ENCODE data around the gene POM121L2. TPM values are rescaled to one million over a fixed set of nuclear protein-coding genes. Genes with fewer than 3 reads are reported as not detected.

Gene POM121L2
- total RNA-seq, 1 experiment from 2014 or later, result not detected

DNA sequence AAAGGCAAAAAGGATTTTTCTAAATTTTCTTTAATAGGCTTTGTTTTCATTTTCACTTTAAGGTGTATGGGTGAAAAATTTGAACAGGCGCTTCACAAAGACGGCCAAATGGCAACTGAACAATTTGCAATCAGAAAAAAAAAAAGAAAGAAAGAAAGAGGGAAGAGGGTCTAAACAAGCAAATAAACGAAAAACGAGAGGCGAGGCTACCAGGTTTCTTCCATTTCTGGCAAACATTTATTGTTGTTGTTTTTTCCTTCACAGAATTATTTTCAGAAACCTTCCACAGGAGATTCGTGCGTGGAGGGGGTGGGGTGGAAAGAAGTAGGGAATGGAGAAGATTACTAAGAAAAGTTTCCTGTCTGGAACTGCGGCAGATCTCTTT, 24.3 kb downstream of the POM121L2 start:
- Histone ChIP-seq H3K9ac (ENCODE audit: low read length) (no peak overlapping the region), H3K36me3 (ENCODE audit: control insufficient read depth in 1 of 2, insufficient read depth in 2 of 2, low read length in 2 of 2) (no peaks in the 10 kb centered on the region), H3K4me3 (replicated peaks in 1 of 2; ENCODE audit: low read depth in 1 of 2, low read length in 2 of 2) (no peak overlapping the region), H4K20me1 (ENCODE audit: insufficient read depth) (no peaks in the 10 kb centered on the region), H3K9me2 (ENCODE audit: insufficient read depth) (no peaks in the 10 kb centered on the region), H3K27ac (ENCODE audit: low read depth, low read length) (no peak overlapping the region), H2AFZ (ENCODE audit: low read depth, low read length, poor library complexity, severe bottlenecking) (no peak overlapping the region), H3K27me3 (ENCODE audit: insufficient read depth, low read length) (no peaks in the 10 kb centered on the region), H3K9me3 (ENCODE audit: control insufficient read depth in 1 of 2, insufficient read depth in 1 of 2, low read depth in 1 of 2, low read length in 2 of 2) (no peaks in the 10 kb centered on the region), H3K4me2 (ENCODE audit: low read length) (no peak overlapping the region), H3K79me2 (ENCODE audit: insufficient read depth, low read length) (no peaks in the 10 kb centered on the region), H3K4me1 (ENCODE audit: control insufficient read depth in 1 of 2, insufficient read depth in 2 of 2, low read length in 2 of 2) (peaks cover 0 to 6% of the 10 kb centered on the region in 2 experiments; a peak in 1 of 4 replicates)
- CTCF ChIA-PET, result no interaction called here
- BruUV-seq (replicated peaks), result no TSS peak
- POLR2A ChIA-PET, result no interaction called here
- TF ChIP-seq CBX3 (IDR thresholded peaks at IDR 0.05; ENCODE audit: low read depth), result no peak
- no peak for TF ChIP-seq TCF7L2 (IDR thresholded peaks at IDR 0.05; ENCODE audit: borderline replicate concordance, extremely low read depth, insufficient read depth, insufficient read length)
- TF ChIP-seq, protein P1, sequence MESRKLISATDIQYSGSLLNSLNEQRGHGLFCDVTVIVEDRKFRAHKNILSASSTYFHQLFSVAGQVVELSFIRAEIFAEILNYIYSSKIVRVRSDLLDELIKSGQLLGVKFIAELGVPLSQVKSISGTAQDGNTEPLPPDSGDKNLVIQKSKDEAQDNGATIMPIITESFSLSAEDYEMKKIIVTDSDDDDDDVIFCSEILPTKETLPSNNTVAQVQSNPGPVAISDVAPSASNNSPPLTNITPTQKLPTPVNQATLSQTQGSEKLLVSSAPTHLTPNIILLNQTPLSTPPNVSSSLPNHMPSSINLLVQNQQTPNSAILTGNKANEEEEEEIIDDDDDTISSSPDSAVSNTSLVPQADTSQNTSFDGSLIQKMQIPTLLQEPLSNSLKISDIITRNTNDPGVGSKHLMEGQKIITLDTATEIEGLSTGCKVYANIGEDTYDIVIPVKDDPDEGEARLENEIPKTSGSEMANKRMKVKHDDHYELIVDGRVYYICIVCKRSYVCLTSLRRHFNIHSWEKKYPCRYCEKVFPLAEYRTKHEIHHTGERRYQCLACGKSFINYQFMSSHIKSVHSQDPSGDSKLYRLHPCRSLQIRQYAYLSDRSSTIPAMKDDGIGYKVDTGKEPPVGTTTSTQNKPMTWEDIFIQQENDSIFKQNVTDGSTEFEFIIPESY (IDR thresholded peaks at IDR 0.05; ENCODE audit: extremely low read depth, insufficient replicate concordance, low read length), result no peak
- no peak for TF ChIP-seq JUND (IDR thresholded peaks at IDR 0.05)
- TF ChIP-seq EGR1 (IDR thresholded peaks at IDR 0.05; ENCODE audit: low read depth), result no peak
- DNase-seq (ENCODE audit: low read depth, low spot score) (no peak), ATAC-seq (no peak)
- intact Hi-C loops (cut with micrococcal nuclease), result no loop called here
- RAD21 ChIA-PET (ENCODE audit: low non-redundant PET in 1 of 2, low total read pairs in 2 of 2, uncharacterized antibody in 2 of 2, unreplicated experiment in 2 of 2), result no interaction called here

DNA sequence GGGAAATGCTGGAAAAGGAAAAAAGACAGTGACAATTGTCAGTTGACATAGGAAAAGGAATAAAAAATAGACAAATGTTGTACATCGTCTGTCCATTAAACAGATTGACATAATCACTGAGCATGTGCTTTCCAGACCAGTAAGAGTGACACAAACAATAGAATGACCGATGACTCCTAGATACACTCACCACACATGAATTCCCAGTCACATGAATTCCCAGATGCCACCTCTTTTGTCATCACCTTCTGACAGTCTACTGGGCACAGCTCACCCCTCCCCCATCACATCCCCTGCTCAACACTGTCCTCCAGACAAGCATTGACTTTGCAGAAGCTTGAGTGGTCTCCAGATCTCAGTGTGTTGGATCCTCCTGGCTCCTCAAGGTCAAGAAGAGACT, 25.9 kb downstream of the POM121L2 start:
- POLR2A ChIA-PET, result no interaction called here
- H3K27ac ChIP-seq (ENCODE audit: low read depth, low read length), result no peak overlapping the region
- H3K9me3 ChIP-seq (ENCODE audit: control insufficient read depth in 1 of 2, insufficient read depth in 1 of 2, low read depth in 1 of 2, low read length in 2 of 2), result no peaks in the 10 kb centered on the region
- RAD21 ChIA-PET (ENCODE audit: low non-redundant PET in 1 of 2, low total read pairs in 2 of 2, uncharacterized antibody in 2 of 2, unreplicated experiment in 2 of 2), result no interaction called here
- peaks cover 0 to 9% of the 10 kb centered on the region in 2 experiments; a peak in 2 of 4 replicates for H3K4me1 ChIP-seq (ENCODE audit: control insufficient read depth in 1 of 2, insufficient read depth in 2 of 2, low read length in 2 of 2)
- no peak overlapping the region for H3K9ac ChIP-seq (ENCODE audit: low read length)
- intact Hi-C loops (cut with micrococcal nuclease), result no loop called here
- no peaks in the 10 kb centered on the region for H3K27me3 ChIP-seq (ENCODE audit: insufficient read depth, low read length)
- no peaks in the 10 kb centered on the region for H3K36me3 ChIP-seq (ENCODE audit: control insufficient read depth in 1 of 2, insufficient read depth in 2 of 2, low read length in 2 of 2)
- H3K79me2 ChIP-seq (ENCODE audit: insufficient read depth, low read length), result no peaks in the 10 kb centered on the region
- DNase-seq (ENCODE audit: low read depth, low spot score) (no peak), ATAC-seq (no peak)
- TF ChIP-seq JUND (IDR thresholded peaks at IDR 0.05) (no peak), FOSL1 (IDR thresholded peaks at IDR 0.05; ENCODE audit: low read depth) (no peak), EZH2phosphoT487 (IDR thresholded peaks at IDR 0.05; ENCODE audit: borderline replicate concordance) (no peak), POLR2A (IDR thresholded peaks at IDR 0.05; ENCODE audit: borderline replicate concordance, extremely low read depth, insufficient read depth, insufficient read length) (no peak), TCF7L2 (IDR thresholded peaks at IDR 0.05; ENCODE audit: borderline replicate concordance, extremely low read depth, insufficient read depth, insufficient read length) (no peak), CBX3 (IDR thresholded peaks at IDR 0.05; ENCODE audit: low read depth) (no peak), EZH2 (IDR thresholded peaks at IDR 0.05) (no peak), YY1 (IDR thresholded peaks at IDR 0.05; ENCODE audit: extremely low read depth, insufficient replicate concordance, low read depth, low read length) (no peak), SP1 (IDR thresholded peaks at IDR 0.05; ENCODE audit: low read depth) (no peak), POLR2AphosphoS5 (IDR thresholded peaks at IDR 0.05; ENCODE audit: low read depth, low read length) (no peak), CEBPB (IDR thresholded peaks at IDR 0.05; ENCODE audit: low read depth) (no peak), EGR1 (IDR thresholded peaks at IDR 0.05; ENCODE audit: low read depth) (no peak), ELF1 (IDR thresholded peaks at IDR 0.05; ENCODE audit: borderline replicate concordance, low read depth) (no peak)
- TF ChIP-seq, protein P2, sequence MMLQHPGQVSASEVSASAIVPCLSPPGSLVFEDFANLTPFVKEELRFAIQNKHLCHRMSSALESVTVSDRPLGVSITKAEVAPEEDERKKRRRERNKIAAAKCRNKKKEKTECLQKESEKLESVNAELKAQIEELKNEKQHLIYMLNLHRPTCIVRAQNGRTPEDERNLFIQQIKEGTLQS (IDR thresholded peaks at IDR 0.05), result no peak
- TF ChIP-seq, protein P3, sequence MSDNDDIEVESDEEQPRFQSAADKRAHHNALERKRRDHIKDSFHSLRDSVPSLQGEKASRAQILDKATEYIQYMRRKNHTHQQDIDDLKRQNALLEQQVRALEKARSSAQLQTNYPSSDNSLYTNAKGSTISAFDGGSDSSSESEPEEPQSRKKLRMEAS (IDR thresholded peaks at IDR 0.05), result no peak
- TF ChIP-seq, protein P4, sequence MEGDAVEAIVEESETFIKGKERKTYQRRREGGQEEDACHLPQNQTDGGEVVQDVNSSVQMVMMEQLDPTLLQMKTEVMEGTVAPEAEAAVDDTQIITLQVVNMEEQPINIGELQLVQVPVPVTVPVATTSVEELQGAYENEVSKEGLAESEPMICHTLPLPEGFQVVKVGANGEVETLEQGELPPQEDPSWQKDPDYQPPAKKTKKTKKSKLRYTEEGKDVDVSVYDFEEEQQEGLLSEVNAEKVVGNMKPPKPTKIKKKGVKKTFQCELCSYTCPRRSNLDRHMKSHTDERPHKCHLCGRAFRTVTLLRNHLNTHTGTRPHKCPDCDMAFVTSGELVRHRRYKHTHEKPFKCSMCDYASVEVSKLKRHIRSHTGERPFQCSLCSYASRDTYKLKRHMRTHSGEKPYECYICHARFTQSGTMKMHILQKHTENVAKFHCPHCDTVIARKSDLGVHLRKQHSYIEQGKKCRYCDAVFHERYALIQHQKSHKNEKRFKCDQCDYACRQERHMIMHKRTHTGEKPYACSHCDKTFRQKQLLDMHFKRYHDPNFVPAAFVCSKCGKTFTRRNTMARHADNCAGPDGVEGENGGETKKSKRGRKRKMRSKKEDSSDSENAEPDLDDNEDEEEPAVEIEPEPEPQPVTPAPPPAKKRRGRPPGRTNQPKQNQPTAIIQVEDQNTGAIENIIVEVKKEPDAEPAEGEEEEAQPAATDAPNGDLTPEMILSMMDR (IDR thresholded peaks at IDR 0.05 in 2 of 3, conservative IDR thresholded peaks at IDR 0.05 in 1 of 3; ENCODE audit: borderline replicate concordance in 1 of 3, insufficient read depth in 1 of 3, low read depth in 2 of 3, low read length in 2 of 3), result no peak
- H3K9me2 ChIP-seq (ENCODE audit: insufficient read depth), result no peaks in the 10 kb centered on the region
- H3K4me3 ChIP-seq (replicated peaks in 1 of 2; ENCODE audit: low read depth in 1 of 2, low read length in 2 of 2), result no peak overlapping the region
- H3K4me2 ChIP-seq (ENCODE audit: low read length), result no peak overlapping the region
- H2AFZ ChIP-seq (ENCODE audit: low read depth, low read length, poor library complexity, severe bottlenecking), result no peak overlapping the region
- H4K20me1 ChIP-seq (ENCODE audit: insufficient read depth), result no peaks in the 10 kb centered on the region
- no TSS peak for BruUV-seq (replicated peaks)
- CTCF ChIA-PET, result no interaction called here
